IMR-90 (cell line): ENCODE results near the gene XIAP. TPM values are rescaled to one million over a fixed set of nuclear protein-coding genes. Genes with fewer than 3 reads are reported as not detected.

Experiments
- ATAC-seq: fragments of 200-7000 bp; cut with Tn5 transposase; 2 replicates; pipeline ENCODE4 v1.9.1; 2020; ENCODE audit warnings: low read depth, mild to moderate bottlenecking, moderate library complexity
- BruUV-seq: library from RNA; stranded (reverse); fragments of 400-500 nt; replicated peaks from 2 replicates; lab custom pipeline; 2021; lab: Mats Ljungman, UMichigan
- CTCF ChIA-PET: fragments of 300-600 bp; formaldehyde crosslinking; extraction: SDS; loops from one replicate; lab custom pipeline; 2021; ENCODE audit warnings: antibody characterized with exemption; lab: Yijun Ruan, JAX
- POLR2A ChIA-PET: fragments of 300-600 bp; sonication (Branson Sonifier 250); formaldehyde crosslinking; loops from one replicate; lab custom pipeline; 2022; ENCODE audit warnings: antibody characterized with exemption; ENCODE audit not compliant: unreplicated experiment; lab: Charles Lee
- DNase-seq: peaks from one replicate; pipeline ENCODE4 v3.0.0; 2013
- H2AFZ ChIP-seq: replicated peaks from 2 replicates; pipeline ENCODE3; 2013; ENCODE audit warnings: low read length, mild to moderate bottlenecking; ENCODE audit not compliant: poor library complexity
- H2AK5ac ChIP-seq: 2 replicates; pipeline ENCODE4 v1.6.1; 2013; ENCODE audit warnings: low read depth, low read length, inconsistent platforms
- H2AK9ac ChIP-seq: replicated peaks from 2 replicates; pipeline ENCODE3; 2013; ENCODE audit warnings: mild to moderate bottlenecking, low read depth, low read length, moderate library complexity; ENCODE audit not compliant: poor library complexity
- H2BK120ac ChIP-seq: 2 replicates; pipeline ENCODE4 v1.6.1; 2013; ENCODE audit warnings: low read depth, low read length, inconsistent platforms
- H2BK15ac ChIP-seq: 3 replicates; pipeline ENCODE4 v1.6.1; 2013; ENCODE audit warnings: low read depth, low read length, inconsistent platforms
- H2BK20ac ChIP-seq: 2 replicates; pipeline ENCODE4 v1.6.1; 2013; ENCODE audit warnings: low read depth, mild to moderate bottlenecking, inconsistent platforms, low read length, moderate library complexity
- H2BK5ac ChIP-seq: 2 replicates; pipeline ENCODE4 v1.6.1; 2013; ENCODE audit warnings: mild to moderate bottlenecking, low read depth, low read length, inconsistent platforms; ENCODE audit not compliant: poor library complexity, severe bottlenecking
- H3K14ac ChIP-seq: replicated peaks from 2 replicates; pipeline ENCODE4 v1.6.1; 2013; ENCODE audit warnings: low read depth, low read length, inconsistent platforms
- H3K18ac ChIP-seq: 2 replicates; pipeline ENCODE4 v1.6.1; 2013; ENCODE audit warnings: low read depth, low read length, control low read depth
- H3K23ac ChIP-seq: 2 replicates; pipeline ENCODE4 v1.6.1; 2013; ENCODE audit warnings: low read depth, low read length, inconsistent platforms
- H3K27ac ChIP-seq: 2 replicates; pipeline ENCODE4 v1.5.1; 2013; ENCODE audit warnings: mild to moderate bottlenecking, control low read depth, low read length; ENCODE audit not compliant: insufficient read depth
- H3K27me3 ChIP-seq: 2 replicates; pipeline ENCODE4 v1.6.1; 2013; ENCODE audit warnings: low read length; ENCODE audit not compliant: control insufficient read depth, insufficient read depth
- H3K36me3 ChIP-seq: 2 replicates; pipeline ENCODE4 v1.6.1; 2013; ENCODE audit warnings: low read length, mixed read lengths; ENCODE audit not compliant: control insufficient read depth, insufficient read depth
- H3K4ac ChIP-seq: 2 replicates; pipeline ENCODE4 v1.6.1; 2013; ENCODE audit warnings: low read depth, low read length, inconsistent platforms
- H3K4me1 ChIP-seq: 2 replicates; pipeline ENCODE4 v1.6.1; 2013; ENCODE audit warnings: low read length, mixed read lengths; ENCODE audit not compliant: control insufficient read depth, insufficient read depth
- H3K4me2 ChIP-seq: 2 replicates; pipeline ENCODE4 v1.6.1; 2013; ENCODE audit warnings: low read depth, mild to moderate bottlenecking, control low read depth, low read length, moderate library complexity
- H3K4me3 ChIP-seq: 2 replicates; pipeline ENCODE4 v1.5.1; 2013; ENCODE audit warnings: low read depth, mild to moderate bottlenecking, control low read depth, low read length, moderate library complexity; ENCODE audit not compliant: insufficient read depth
- H3K56ac ChIP-seq: 2 replicates; pipeline ENCODE4 v1.6.1; 2013; ENCODE audit warnings: low read length, inconsistent platforms; ENCODE audit not compliant: insufficient read depth; ENCODE audit errors: extremely low read depth
- H3K79me1 ChIP-seq, 2 experiments: 2 replicates each; pipeline ENCODE4 v1.6.1; 2013; ENCODE audit warnings: low read length in 2 of 2, inconsistent platforms in 1 of 2, low read depth in 1 of 2
- H3K9ac ChIP-seq: 2 replicates; pipeline ENCODE4 v1.6.1; 2013; ENCODE audit warnings: low read depth, low read length, control low read depth
- H3K9me1 ChIP-seq: 2 replicates; pipeline ENCODE4 v1.6.1; 2013; ENCODE audit warnings: low read length, inconsistent platforms; ENCODE audit not compliant: insufficient read depth
- H3K9me3 ChIP-seq: 2 replicates; pipeline ENCODE4 v1.6.1; 2013; ENCODE audit warnings: low read length; ENCODE audit not compliant: control insufficient read depth, insufficient read depth
- H4K20me1 ChIP-seq: 2 replicates; pipeline ENCODE4 v1.6.1; 2013; ENCODE audit warnings: low read length, inconsistent platforms; ENCODE audit not compliant: insufficient read depth
- H4K5ac ChIP-seq: 2 replicates; pipeline ENCODE4 v1.6.1; 2013; ENCODE audit warnings: mild to moderate bottlenecking, low read depth, low read length, control low read depth
- H4K8ac ChIP-seq, 2 experiments: 2 replicates each; pipeline ENCODE4 v1.6.1; 2013; ENCODE audit warnings: low read depth in 2 of 2, low read length in 2 of 2, control low read depth in 1 of 2, inconsistent platforms in 1 of 2
- H4K91ac ChIP-seq: 2 replicates; pipeline ENCODE4 v1.6.1; 2013; ENCODE audit warnings: low read depth, low read length, inconsistent platforms; ENCODE audit not compliant: insufficient read depth
- BHLHE40 ChIP-seq: fragments of 150-350 bp; IDR thresholded peaks from 2 replicates; pipeline ENCODE4 v1.6.1; 2016; ENCODE audit warnings: mild to moderate bottlenecking, low read depth, low read length
- CEBPB ChIP-seq: IDR thresholded peaks from 2 replicates; pipeline ENCODE4 v1.6.1; 2012; ENCODE audit warnings: low read depth, low read length, improper control_type of control experiment
- FOS ChIP-seq: fragments of 150-350 bp; IDR thresholded peaks from 2 replicates; pipeline ENCODE4 v1.6.1; 2016; ENCODE audit warnings: low read depth, low read length
- MAFK ChIP-seq: IDR thresholded peaks from 2 replicates; pipeline ENCODE4 v1.6.1; 2012; ENCODE audit warnings: low read depth, low read length, improper control_type of control experiment
- MAZ ChIP-seq: IDR thresholded peaks from 2 replicates; pipeline ENCODE4 v1.6.1; 2012; ENCODE audit warnings: low read depth, mild to moderate bottlenecking, low read length, improper control_type of control experiment, moderate library complexity, borderline replicate concordance
- MXI1 ChIP-seq: IDR thresholded peaks from 2 replicates; pipeline ENCODE4 v1.6.1; 2012; ENCODE audit warnings: low read depth, mild to moderate bottlenecking, low read length, moderate library complexity, borderline replicate concordance
- NFE2L2 ChIP-seq: fragments of 150-350 bp; IDR thresholded peaks from 2 replicates; pipeline ENCODE4 v1.6.1; 2016; ENCODE audit warnings: low read depth, mild to moderate bottlenecking, low read length
- POLR2A ChIP-seq: IDR thresholded peaks from 2 replicates; pipeline ENCODE4 v1.6.1; 2012; ENCODE audit warnings: mild to moderate bottlenecking, low read depth, low read length
- RAD21 ChIP-seq: IDR thresholded peaks from 2 replicates; pipeline ENCODE4 v1.6.1; 2012; ENCODE audit warnings: low read length, improper control_type of control experiment
- RCOR1 ChIP-seq: IDR thresholded peaks from 2 replicates; pipeline ENCODE4 v1.6.1; 2012; ENCODE audit warnings: mild to moderate bottlenecking, low read length, improper control_type of control experiment; ENCODE audit not compliant: insufficient replicate concordance
- RFX5 ChIP-seq: IDR thresholded peaks from 2 replicates; pipeline ENCODE4 v1.8.0; 2012; ENCODE audit warnings: low read depth, mild to moderate bottlenecking, low read length, moderate library complexity
- SMC3 ChIP-seq: fragments of 150-350 bp; IDR thresholded peaks from 2 replicates; pipeline ENCODE4 v1.6.1; 2016; ENCODE audit warnings: low read depth, mild to moderate bottlenecking, antibody characterized with exemption, low read length, moderate library complexity
- WGBS, 2 experiments: methylation state at CpG; one replicate each; pipeline versions ENCODE4 v1.1.5 to v1.1.7; 2013; ENCODE audit warnings: missing lambda C conversion rate in 2 of 2; ENCODE audit not compliant: insufficient read length in 1 of 2; ENCODE audit errors: extremely low coverage in 2 of 2; 5-methylcytosine and 5-hydroxymethylcytosine counted together
- dilution Hi-C: fragments of 300-500 bp; cut with HindIII; formaldehyde crosslinking; loops from one replicate; pipeline ENCODE4 v1.14.3; 2018; ENCODE audit warnings: low sequenced_read_pairs; ENCODE audit not compliant: unreplicated experiment
- in situ Hi-C: fragments of 300-500 bp; cut with MboI; formaldehyde crosslinking; loops from 3 replicates; pipeline ENCODE4 v1.14.3; 2019; ENCODE audit warnings: low sequenced_read_pairs, inconsistent platforms, mixed read lengths
- intact Hi-C: fragments of 100-400 bp; cut with micrococcal nuclease; formaldehyde crosslinking; loops from 2 replicates; pipeline ENCODE4 v1.10.0; 2022
- polyA plus RNA-seq, 3 experiments: library from polyadenylated mRNA; depleted of rRNA; stranded (reverse); fragments of >200 nt; gene quantifications; 2 replicates each; pipeline ENCODE4 v1.2.3, GENCODE V29; 2012; ENCODE audit warnings: low replicate concordance in 1 of 3
- total RNA-seq: library from RNA; depleted of rRNA; stranded (reverse); fragments of >200 nt; gene quantifications from 2 replicates; pipeline ENCODE4 v1.2.3, GENCODE V29; 2012
- TF ChIP-seq, protein P1 (sequence below): conservative IDR thresholded peaks from 2 replicates; pipeline ENCODE4 v1.5.1; 2012; ENCODE audit warnings: mild to moderate bottlenecking, low read depth, low read length, improper control_type of control experiment

The XIAP gene
- total and polyA plus RNA-seq, 2 of the 4 experiments (the other 2 are of a cell fraction): 8.1 to 17.4 TPM

DNA sequence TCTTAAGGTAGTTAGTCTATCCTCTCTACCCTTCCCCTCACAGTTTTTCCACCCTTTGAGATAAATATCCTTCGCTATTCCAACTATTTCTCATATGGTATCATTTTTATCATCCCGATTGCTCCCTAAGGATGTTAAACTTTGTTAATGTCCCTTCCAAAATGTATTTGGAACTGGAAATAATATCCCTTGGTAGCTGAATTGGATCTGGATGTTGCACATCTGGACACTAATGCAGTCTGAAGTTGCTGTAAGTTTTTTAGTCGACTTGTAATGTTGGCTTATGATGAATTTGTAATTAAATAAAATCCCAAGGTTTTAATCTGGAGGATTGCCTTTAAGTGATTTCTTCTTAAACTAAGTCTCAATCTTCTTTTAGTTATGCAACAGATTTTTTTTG, 22.5 kb downstream of the XIAP start:
- CTCF ChIA-PET: no interaction called here
- BruUV-seq: no TSS peak
- no peak overlapping the region for H3K4ac ChIP-seq
- ATAC-seq: no peak
- no peak overlapping the region for H3K56ac ChIP-seq
- WGBS, 2 experiments: no CpG with 5 or more reads among the region's 3 CpGs
- no peak overlapping the region for H3K27ac ChIP-seq
- peaks cover 2% of the 10 kb centered on the region; the same call in 1 of the 2 replicates for H3K36me3 ChIP-seq
- no peak overlapping the region for H2AFZ ChIP-seq
- H3K79me1 ChIP-seq: peaks cover 8 to 13% of the 10 kb centered on the region in 2 experiments; a peak in 1 of 4 replicates
- H3K4me2 ChIP-seq: no peak overlapping the region
- H2AK9ac ChIP-seq: no peak overlapping the region
- no peak overlapping the region for H4K8ac ChIP-seq
- no peaks in the 10 kb centered on the region for H3K27me3 ChIP-seq
- H2BK20ac ChIP-seq: no peak overlapping the region
- H2BK5ac ChIP-seq: no peak overlapping the region
- no peak overlapping the region for H3K18ac ChIP-seq
- no peaks in the 10 kb centered on the region for H3K9me1 ChIP-seq
- no peak overlapping the region for H2BK15ac ChIP-seq
- intact Hi-C loops: no loop called here
- no peak overlapping the region for H3K4me3 ChIP-seq
- H3K23ac ChIP-seq: no peak overlapping the region
- H2AK5ac ChIP-seq: no peak overlapping the region
- H4K20me1 ChIP-seq: peaks cover 14% of the 10 kb centered on the region; the same call in 1 of the 2 replicates
- H4K91ac ChIP-seq: no peak overlapping the region
- no peaks in the 10 kb centered on the region for H3K9me3 ChIP-seq
- no peaks in the 10 kb centered on the region for H3K4me1 ChIP-seq
- H3K14ac ChIP-seq: no peak overlapping the region
- H3K9ac ChIP-seq: no peak overlapping the region
- dilution Hi-C loops: no loop called here
- no peak overlapping the region for H4K5ac ChIP-seq
- no peak overlapping the region for H2BK120ac ChIP-seq
- POLR2A ChIA-PET: no interaction called here
- DNase-seq: no peak
- no peak for TF ChIP-seq NFE2L2
- TF ChIP-seq RFX5: no peak
- TF ChIP-seq CEBPB: no peak
- TF ChIP-seq, protein P1, sequence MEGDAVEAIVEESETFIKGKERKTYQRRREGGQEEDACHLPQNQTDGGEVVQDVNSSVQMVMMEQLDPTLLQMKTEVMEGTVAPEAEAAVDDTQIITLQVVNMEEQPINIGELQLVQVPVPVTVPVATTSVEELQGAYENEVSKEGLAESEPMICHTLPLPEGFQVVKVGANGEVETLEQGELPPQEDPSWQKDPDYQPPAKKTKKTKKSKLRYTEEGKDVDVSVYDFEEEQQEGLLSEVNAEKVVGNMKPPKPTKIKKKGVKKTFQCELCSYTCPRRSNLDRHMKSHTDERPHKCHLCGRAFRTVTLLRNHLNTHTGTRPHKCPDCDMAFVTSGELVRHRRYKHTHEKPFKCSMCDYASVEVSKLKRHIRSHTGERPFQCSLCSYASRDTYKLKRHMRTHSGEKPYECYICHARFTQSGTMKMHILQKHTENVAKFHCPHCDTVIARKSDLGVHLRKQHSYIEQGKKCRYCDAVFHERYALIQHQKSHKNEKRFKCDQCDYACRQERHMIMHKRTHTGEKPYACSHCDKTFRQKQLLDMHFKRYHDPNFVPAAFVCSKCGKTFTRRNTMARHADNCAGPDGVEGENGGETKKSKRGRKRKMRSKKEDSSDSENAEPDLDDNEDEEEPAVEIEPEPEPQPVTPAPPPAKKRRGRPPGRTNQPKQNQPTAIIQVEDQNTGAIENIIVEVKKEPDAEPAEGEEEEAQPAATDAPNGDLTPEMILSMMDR: no peak
- no peak for TF ChIP-seq SMC3
- no peak for TF ChIP-seq RCOR1
- TF ChIP-seq FOS: no peak
- TF ChIP-seq MAZ: no peak
- no peak for TF ChIP-seq BHLHE40
- no peak for TF ChIP-seq RAD21
- TF ChIP-seq MXI1: no peak
- TF ChIP-seq POLR2A: no peak
- no peak for TF ChIP-seq MAFK
- in situ Hi-C loops: no loop called here
